HepG2 (cell line): ENCODE measurements around the gene CELF6. TPM values are rescaled to one million over a fixed set of nuclear protein-coding genes. Genes with fewer than 3 reads are reported as not detected.

Experiments used
- ATAC-seq: fragments of 200-7000 bp; cut with Tn5 transposase; 3 replicates; pipeline ENCODE4 v1.9.1; 2020; ENCODE audit warnings: mild to moderate bottlenecking, moderate library complexity
- BruUV-seq: library from RNA; stranded (reverse); fragments of 400-500 nt; replicated peaks from 2 replicates; lab custom pipeline; 2021; lab: Mats Ljungman, UMichigan
- CTCF ChIA-PET: fragments of 300-600 bp; formaldehyde crosslinking; extraction: SDS; loops from one replicate; lab custom pipeline; 2021; ENCODE audit warnings: low total read pairs, inconsistent platforms, low intra/inter-chr PET ratio; lab: Yijun Ruan, JAX
- POLR2A ChIA-PET: fragments of 350-600 bp; sonication (Branson Sonifier 250); formaldehyde crosslinking; loops from one replicate; lab custom pipeline; 2020; ENCODE audit warnings: antibody characterized with exemption, inconsistent platforms; lab: Yijun Ruan, JAX
- DNase-seq: peaks from one replicate; pipeline ENCODE4 v3.0.0-alpha.2; 2015; ENCODE audit warnings: low spot score
- FAIRE-seq: peaks from 3 replicates; lab custom pipeline; 2011; peaks lifted over from hg19 to GRCh38; lab: Jason Lieb, UNC
- H2AFZ ChIP-seq: one replicate; pipeline ENCODE4 v1.6.1; 2011; ENCODE audit warnings: low read length, inconsistent platforms
- H3K27ac ChIP-seq: fragments of 300-600 bp; 3 replicates; pipeline ENCODE4 v1.8.0; 2011; ENCODE audit warnings: mixed run types, mild to moderate bottlenecking, mixed read lengths, low read length, inconsistent platforms; ENCODE audit not compliant: insufficient read depth; ENCODE audit errors: extremely low read length
- H3K27me3 ChIP-seq, 2 experiments: fragments of 200-600 bp in 1 of 2; 2 replicates in 1 of 2; 3 replicates in 1 of 2; pipeline versions ENCODE4 v1.6.0 to v1.8.0; 2011; ENCODE audit warnings: low read length in 2 of 2, mild to moderate bottlenecking in 2 of 2, moderate library complexity in 2 of 2, inconsistent platforms in 1 of 2; ENCODE audit not compliant: insufficient read depth in 2 of 2, control insufficient read depth in 1 of 2
- H3K36me3 ChIP-seq, 2 experiments: fragments of 200-600 bp in 1 of 2; replicated peaks in 1 of 2; 2 replicates in 1 of 2; 3 replicates in 1 of 2; pipeline versions ENCODE4 v1.5.1 to v1.8.0; 2011; ENCODE audit warnings: low read length in 2 of 2, inconsistent platforms in 1 of 2; ENCODE audit not compliant: insufficient read depth in 2 of 2, control insufficient read depth in 1 of 2
- H3K4me1 ChIP-seq: 2 replicates; pipeline ENCODE4 v1.5.1; 2012; ENCODE audit warnings: low read length, inconsistent platforms; ENCODE audit not compliant: insufficient read depth
- H3K4me2 ChIP-seq: 2 replicates; pipeline ENCODE4 v1.6.0; 2011; ENCODE audit warnings: low read depth, low read length, inconsistent platforms
- H3K4me3 ChIP-seq, 3 experiments: fragments of 200-600 bp in 1 of 3; sonication (generic), shearing (Covaris generic) in 1 of 3; replicated peaks in 1 of 3; 2 replicates each; pipeline ENCODE4 v1.5.1; 2011 to 2016; ENCODE audit warnings: low read length in 3 of 3, inconsistent platforms in 2 of 3, low read depth in 2 of 3, mild to moderate bottlenecking in 2 of 3, control low read depth in 1 of 3, mixed read lengths in 1 of 3; ENCODE audit not compliant: insufficient read depth in 1 of 3
- H3K79me2 ChIP-seq: one replicate; pipeline ENCODE4 v1.6.1; 2011; ENCODE audit warnings: low read length, inconsistent platforms; ENCODE audit not compliant: insufficient read depth
- H3K9ac ChIP-seq: 2 replicates; pipeline ENCODE4 v1.6.0; 2011; ENCODE audit warnings: mild to moderate bottlenecking, low read depth, low read length, inconsistent platforms; ENCODE audit not compliant: insufficient read depth
- H3K9me3 ChIP-seq: 2 replicates; pipeline ENCODE4 v1.5.1; 2012; ENCODE audit warnings: mild to moderate bottlenecking, low read length
- H4K20me1 ChIP-seq: 2 replicates; pipeline ENCODE4 v1.6.0; 2011; ENCODE audit warnings: inconsistent platforms, mild to moderate bottlenecking, low read length, moderate library complexity; ENCODE audit not compliant: insufficient read depth
- FIP1L1 ChIP-seq: fragments of 200-400 bp; formaldehyde crosslinking; IDR thresholded peaks from 2 replicates; pipeline ENCODE4 v1.6.1; 2018; ENCODE audit warnings: low read depth, mild to moderate bottlenecking, low read length, moderate library complexity, borderline replicate concordance; ENCODE audit not compliant: insufficient read depth
- HCFC1 ChIP-seq: fragments of 150-350 bp; IDR thresholded peaks from 2 replicates; pipeline ENCODE4 v1.6.1; 2014; ENCODE audit warnings: low read depth, low read length
- JUNB ChIP-seq: sonication (generic); formaldehyde crosslinking; IDR thresholded peaks from 2 replicates; pipeline ENCODE4 v1.8.0; 2022; ENCODE audit warnings: missing genetic modification reagents, mild to moderate bottlenecking, borderline replicate concordance
- RELA ChIP-seq: sonication (generic); formaldehyde crosslinking; IDR thresholded peaks from 2 replicates; pipeline ENCODE4 v1.4.0; 2020; ENCODE audit warnings: missing genetic modification reagents
- SAFB2 ChIP-seq: sonication (generic); formaldehyde crosslinking; IDR thresholded peaks from 2 replicates; pipeline ENCODE4 v1.5.1; 2020; ENCODE audit warnings: missing genetic modification reagents, low read depth, mild to moderate bottlenecking, borderline replicate concordance
- SSRP1 ChIP-seq: IDR thresholded peaks from 2 replicates; pipeline ENCODE4 v1.6.1; 2016; ENCODE audit warnings: control low read depth
- ZMAT5 ChIP-seq: sonication (generic); formaldehyde crosslinking; IDR thresholded peaks from 2 replicates; pipeline ENCODE4 v1.5.0; 2020; ENCODE audit warnings: mild to moderate bottlenecking, low read depth, missing genetic modification reagents, borderline replicate concordance
- ZNF44 ChIP-seq: sonication (generic); formaldehyde crosslinking; IDR thresholded peaks from 2 replicates; pipeline ENCODE4 v1.5.1; 2020; ENCODE audit warnings: mild to moderate bottlenecking, missing genetic modification reagents
- ZNF737 ChIP-seq: sonication (generic); formaldehyde crosslinking; IDR thresholded peaks from 2 replicates; pipeline ENCODE4 v1.5.0; 2020; ENCODE audit warnings: missing genetic modification reagents, mild to moderate bottlenecking, borderline replicate concordance
- WGBS: methylation state at CpG from one replicate; pipeline ENCODE4 v1.1.6; 2017; ENCODE audit warnings: low lambda C conversion rate; 5-methylcytosine and 5-hydroxymethylcytosine counted together
- in situ Hi-C: cut with HindIII; loops from 2 replicates; pipeline ENCODE4 v1.10.0; 2017; ENCODE audit warnings: low pct_unique_long_range_greater_than_20kb; ENCODE audit not compliant: extremely low pct_ligation_motif_present
- intact Hi-C: fragments of 100-400 bp; cut with micrococcal nuclease; formaldehyde crosslinking; loops from one replicate; pipeline ENCODE4 v1.10.0; 2022; ENCODE audit not compliant: unreplicated experiment
- polyA plus RNA-seq, 8 experiments: library from polyadenylated mRNA; depleted of rRNA in 3 of 8; stranded (reverse) in 7 of 8; unstranded in 1 of 8; fragments of >200 nt; fragmentation: Illumina TruSeq in 4 of 8; extraction: Trizol in 4 of 8; gene quantifications; 2 replicates each; pipeline versions ENCODE4 v1.2.1 to v1.2.3, GENCODE V29; 2011 to 2016; ENCODE audit warnings: low read depth in 4 of 8, missing spikeins in 1 of 8, mixed read lengths in 1 of 8; ENCODE audit not compliant: insufficient read depth in 1 of 8
- total RNA-seq, 5 experiments: library from RNA; depleted of rRNA; stranded (reverse); fragments of >200 nt; fragmentation: Illumina TruSeq; extraction: Trizol; gene quantifications; 2 replicates each; pipeline ENCODE4 v1.2.3, GENCODE V29; 2016; ENCODE audit warnings: low read depth in 1 of 5
- TF ChIP-seq, protein P1 (sequence below): sonication (generic); formaldehyde crosslinking; IDR thresholded peaks from 2 replicates; pipeline ENCODE4 v1.4.0; 2020; ENCODE audit warnings: missing genetic modification reagents, borderline replicate concordance

Gene CELF6
- total and polyA plus RNA-seq, 2 of the 13 experiments (the other 11 are each of a cell fraction or from before 2014, with no cell fraction given), result 0.49 to 0.94 TPM

DNA sequence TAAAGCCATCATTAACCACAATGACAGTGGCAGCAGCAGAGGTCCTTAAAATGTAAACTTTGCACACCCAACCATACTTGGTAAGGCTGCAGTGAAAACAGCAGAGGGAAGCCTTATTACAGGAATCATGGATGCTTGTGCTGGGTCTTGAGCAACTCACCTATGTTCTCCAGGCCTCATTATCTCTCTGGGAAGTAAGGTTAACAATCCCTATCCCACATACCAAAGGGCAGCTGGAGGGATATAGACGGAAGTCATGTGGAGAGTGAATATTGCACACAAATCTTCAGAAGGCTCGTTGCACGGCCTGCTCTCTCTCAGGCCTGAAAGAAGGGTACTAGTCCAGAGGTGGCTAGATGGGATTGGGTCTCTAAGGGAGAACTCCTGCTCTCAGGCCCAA, 25.8 kb upstream of the CELF6 start:
- no peak overlapping the region for H2AFZ ChIP-seq
- no peaks in the 10 kb centered on the region for H4K20me1 ChIP-seq
- no peak for TF ChIP-seq ZNF737
- TF ChIP-seq, all 625 proteins: peak for 0
- no TSS peak for BruUV-seq
- WGBS, result 93% methylated on average over 3 of the region's 3 CpGs
- CTCF ChIA-PET, result no interaction called here
- no peak overlapping the region for H3K4me3 ChIP-seq
- H3K27ac ChIP-seq, result no peak overlapping the region
- no peaks in the 10 kb centered on the region for H3K27me3 ChIP-seq
- H3K36me3 ChIP-seq, result peaks cover 39 to 58% of the 10 kb centered on the region in 2 experiments
- H3K4me2 ChIP-seq, result no peak overlapping the region
- H3K4me1 ChIP-seq, result peaks cover 9% of the 10 kb centered on the region; the same call in 1 of the 2 replicates
- in situ Hi-C loops (no loop called here), intact Hi-C loops (loop anchor here (10.0 kb wide), 1 partner anchor 189 kb away; no protein-coding TSS in a partner anchor)
- no peaks in the 10 kb centered on the region for H3K79me2 ChIP-seq
- ATAC-seq (no peak), DNase-seq (no peak), FAIRE-seq (no peak)
- H3K9me3 ChIP-seq, result no peaks in the 10 kb centered on the region
- H3K9ac ChIP-seq, result no peak overlapping the region
- POLR2A ChIA-PET, result no interaction called here

DNA sequence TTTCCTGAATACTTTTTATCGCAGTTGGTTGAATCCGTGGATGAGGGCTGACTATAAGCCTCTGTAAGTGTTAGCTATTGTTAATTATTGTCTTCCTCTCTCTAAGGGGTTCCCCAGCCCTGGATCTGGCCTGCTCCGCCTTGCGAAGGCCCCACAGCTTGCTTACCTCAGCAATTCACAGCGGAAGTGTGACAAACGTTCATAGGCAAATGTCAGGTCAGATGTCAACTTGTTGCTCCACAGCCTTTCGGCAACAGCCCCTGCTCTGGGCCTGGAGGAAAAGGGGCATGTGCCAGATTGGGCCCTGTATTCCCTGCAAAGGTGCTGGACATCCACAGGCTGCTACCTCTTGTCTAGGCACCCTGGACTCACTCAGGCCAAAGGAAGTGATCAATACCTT, 25.3 kb upstream of the CELF6 start:
- Histone ChIP-seq H3K4me3 (no peak overlapping the region), H4K20me1 (no peaks in the 10 kb centered on the region), H3K36me3 (peaks cover 37 to 53% of the 10 kb centered on the region in 2 experiments), H3K27me3 (no peaks in the 10 kb centered on the region), H3K4me1 (peaks cover 9% of the 10 kb centered on the region; the same call in 1 of the 2 replicates), H3K79me2 (no peaks in the 10 kb centered on the region), H3K27ac (no peak overlapping the region), H3K9me3 (no peaks in the 10 kb centered on the region), H2AFZ (no peak overlapping the region), H3K9ac (no peak overlapping the region), H3K4me2 (no peak overlapping the region)
- TF ChIP-seq RELA (no peak), SSRP1 (CRISPR knock-in tag) (no peak), ZMAT5 (CRISPR knock-in tag) (no peak), JUNB (CRISPR knock-in tag) (no peak), FIP1L1 (no peak), SAFB2 (CRISPR knock-in tag) (no peak), HCFC1 (no peak), ZNF44 (no peak)
- TF ChIP-seq, protein P1, sequence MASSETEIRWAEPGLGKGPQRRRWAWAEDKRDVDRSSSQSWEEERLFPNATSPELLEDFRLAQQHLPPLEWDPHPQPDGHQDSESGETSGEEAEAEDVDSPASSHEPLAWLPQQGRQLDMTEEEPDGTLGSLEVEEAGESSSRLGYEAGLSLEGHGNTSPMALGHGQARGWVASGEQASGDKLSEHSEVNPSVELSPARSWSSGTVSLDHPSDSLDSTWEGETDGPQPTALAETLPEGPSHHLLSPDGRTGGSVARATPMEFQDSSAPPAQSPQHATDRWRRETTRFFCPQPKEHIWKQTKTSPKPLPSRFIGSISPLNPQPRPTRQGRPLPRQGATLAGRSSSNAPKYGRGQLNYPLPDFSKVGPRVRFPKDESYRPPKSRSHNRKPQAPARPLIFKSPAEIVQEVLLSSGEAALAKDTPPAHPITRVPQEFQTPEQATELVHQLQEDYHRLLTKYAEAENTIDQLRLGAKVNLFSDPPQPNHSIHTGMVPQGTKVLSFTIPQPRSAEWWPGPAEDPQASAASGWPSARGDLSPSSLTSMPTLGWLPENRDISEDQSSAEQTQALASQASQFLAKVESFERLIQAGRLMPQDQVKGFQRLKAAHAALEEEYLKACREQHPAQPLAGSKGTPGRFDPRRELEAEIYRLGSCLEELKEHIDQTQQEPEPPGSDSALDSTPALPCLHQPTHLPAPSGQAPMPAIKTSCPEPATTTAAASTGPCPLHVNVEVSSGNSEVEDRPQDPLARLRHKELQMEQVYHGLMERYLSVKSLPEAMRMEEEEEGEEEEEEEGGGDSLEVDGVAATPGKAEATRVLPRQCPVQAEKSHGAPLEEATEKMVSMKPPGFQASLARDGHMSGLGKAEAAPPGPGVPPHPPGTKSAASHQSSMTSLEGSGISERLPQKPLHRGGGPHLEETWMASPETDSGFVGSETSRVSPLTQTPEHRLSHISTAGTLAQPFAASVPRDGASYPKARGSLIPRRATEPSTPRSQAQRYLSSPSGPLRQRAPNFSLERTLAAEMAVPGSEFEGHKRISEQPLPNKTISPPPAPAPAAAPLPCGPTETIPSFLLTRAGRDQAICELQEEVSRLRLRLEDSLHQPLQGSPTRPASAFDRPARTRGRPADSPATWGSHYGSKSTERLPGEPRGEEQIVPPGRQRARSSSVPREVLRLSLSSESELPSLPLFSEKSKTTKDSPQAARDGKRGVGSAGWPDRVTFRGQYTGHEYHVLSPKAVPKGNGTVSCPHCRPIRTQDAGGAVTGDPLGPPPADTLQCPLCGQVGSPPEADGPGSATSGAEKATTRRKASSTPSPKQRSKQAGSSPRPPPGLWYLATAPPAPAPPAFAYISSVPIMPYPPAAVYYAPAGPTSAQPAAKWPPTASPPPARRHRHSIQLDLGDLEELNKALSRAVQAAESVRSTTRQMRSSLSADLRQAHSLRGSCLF (CRISPR knock-in tag), result no peak
- ChIA-PET POLR2A (no interaction called here), CTCF (no interaction called here)
- FAIRE-seq (no peak), DNase-seq (no peak), ATAC-seq (no peak)
- in situ Hi-C loops (no loop called here), intact Hi-C loops (loop anchor here (10.0 kb wide), 1 partner anchor 190 kb away; no protein-coding TSS in a partner anchor)
- 91% methylated on average over 6 of the region's 7 CpGs for WGBS
- BruUV-seq, result TSS peak; percentile 11
